Endothelial cell of umbilical vein (primary cell): ENCODE data around the gene EXOC6B. TPM values are rescaled to one million over a fixed set of nuclear protein-coding genes. Genes with fewer than 3 reads are reported as not detected.

Source experiments
- BruUV-seq: library from RNA; stranded (reverse); fragments of 400-500 nt; replicated peaks from 2 replicates; lab custom pipeline; 2021; lab: Mats Ljungman, UMichigan
- CTCF ChIA-PET: fragments of 300-600, 350-600 bp; sonication (Branson Sonifier 250); formaldehyde crosslinking; loops from one replicate; lab custom pipeline; 2021; ENCODE audit warnings: antibody characterized with exemption, inconsistent platforms; lab: Charles Lee
- POLR2A ChIA-PET: fragments of 300-600, 350-600 bp; sonication (Branson Sonifier 250); formaldehyde crosslinking; loops from one replicate; lab custom pipeline; 2021; ENCODE audit warnings: antibody characterized with exemption, inconsistent platforms; lab: Charles Lee
- DNase-seq: peaks from one replicate; pipeline ENCODE4 v3.0.0-alpha.2; 2011; ENCODE audit warnings: low read depth, low spot score
- FAIRE-seq: peaks from 2 replicates; lab custom pipeline; 2011; peaks lifted over from hg19 to GRCh38; lab: Jason Lieb, UNC
- H2AFZ ChIP-seq: 2 replicates; pipeline ENCODE4 v1.6.0; 2012; ENCODE audit warnings: low read depth, low read length, control low read depth, inconsistent platforms
- H3K27ac ChIP-seq: 2 replicates; pipeline ENCODE4 v1.5.1; 2011; ENCODE audit warnings: low read depth, mild to moderate bottlenecking, control low read depth, low read length, moderate library complexity; ENCODE audit not compliant: insufficient read depth
- H3K27me3 ChIP-seq, 2 experiments: 2 replicates each; pipeline versions ENCODE4 v1.6.0 to v1.6.1; 2011; ENCODE audit warnings: low read length in 2 of 2, mixed read lengths in 1 of 2; ENCODE audit not compliant: control insufficient read depth in 2 of 2, insufficient read depth in 2 of 2
- H3K36me3 ChIP-seq, 2 experiments: 2 replicates in 1 of 2; 3 replicates in 1 of 2; pipeline ENCODE4 v1.5.1; 2011; ENCODE audit warnings: low read length in 2 of 2, mild to moderate bottlenecking in 1 of 2, moderate library complexity in 1 of 2; ENCODE audit not compliant: control insufficient read depth in 2 of 2, insufficient read depth in 2 of 2; ENCODE audit errors: extremely low read depth in 1 of 2
- H3K4me1 ChIP-seq: 3 replicates; pipeline ENCODE4 v1.5.1; 2011; ENCODE audit warnings: mild to moderate bottlenecking, low read length; ENCODE audit not compliant: control insufficient read depth, insufficient read depth; ENCODE audit errors: extremely low read depth
- H3K4me2 ChIP-seq: 2 replicates; pipeline ENCODE4 v1.6.1; 2011; ENCODE audit warnings: low read length, control low read depth, mixed read lengths; ENCODE audit not compliant: insufficient read depth
- H3K4me3 ChIP-seq, 3 experiments: fragments of 200-600 bp in 1 of 3; sonication (generic), shearing (Covaris generic) in 1 of 3; replicated peaks in 1 of 3; 2 replicates each; pipeline ENCODE4 v1.5.1; 2011 to 2016; ENCODE audit warnings: control low read depth in 3 of 3, low read length in 3 of 3, mild to moderate bottlenecking in 2 of 3, inconsistent platforms in 1 of 3, low read depth in 1 of 3, moderate library complexity in 1 of 3; ENCODE audit not compliant: insufficient read depth in 1 of 3
- H3K79me2 ChIP-seq: 2 replicates; pipeline ENCODE4 v1.6.0; 2012; ENCODE audit warnings: low read length, inconsistent platforms; ENCODE audit not compliant: control insufficient read depth, insufficient read depth
- H3K9ac ChIP-seq: replicated peaks from 2 replicates; pipeline ENCODE3; 2011; ENCODE audit warnings: low read length, control low read depth; ENCODE audit not compliant: insufficient read depth; ENCODE audit errors: extremely low read depth
- H3K9me1 ChIP-seq: replicated peaks from 3 replicates; pipeline ENCODE4 v1.6.0; 2011; ENCODE audit warnings: mild to moderate bottlenecking, low read length; ENCODE audit not compliant: control insufficient read depth, insufficient read depth; ENCODE audit errors: extremely low read depth
- H3K9me3 ChIP-seq: replicated peaks from 2 replicates; pipeline ENCODE4 v1.5.1; 2012; ENCODE audit warnings: low read length, inconsistent platforms; ENCODE audit not compliant: control insufficient read depth, insufficient read depth
- H4K20me1 ChIP-seq: replicated peaks from 2 replicates; pipeline ENCODE3; 2011; ENCODE audit warnings: mild to moderate bottlenecking, low read length; ENCODE audit not compliant: control insufficient read depth, insufficient read depth; ENCODE audit errors: extremely low read depth
- EZH2 ChIP-seq: IDR thresholded peaks from 2 replicates; pipeline ENCODE4 v1.6.1; 2012; ENCODE audit warnings: borderline replicate concordance, low read depth, mild to moderate bottlenecking, moderate library complexity, low read length, inconsistent platforms; ENCODE audit not compliant: severe bottlenecking
- FOS ChIP-seq: IDR thresholded peaks from 2 replicates; pipeline ENCODE4 v1.6.1; 2011; ENCODE audit warnings: mild to moderate bottlenecking, low read length, moderate library complexity, borderline replicate concordance; ENCODE audit not compliant: insufficient read depth
- GATA2 ChIP-seq: IDR thresholded peaks from 2 replicates; pipeline ENCODE4 v1.7.0; 2011; ENCODE audit warnings: low read depth, mild to moderate bottlenecking, moderate library complexity, mixed read lengths, low read length; ENCODE audit not compliant: insufficient read length, insufficient read depth
- JUN ChIP-seq: IDR thresholded peaks from 2 replicates; pipeline ENCODE4 v1.6.1; 2011; ENCODE audit warnings: borderline replicate concordance, low read depth; ENCODE audit not compliant: insufficient read length, insufficient read depth
- MYC ChIP-seq: IDR thresholded peaks from one replicate; pipeline ENCODE4 v1.6.1; 2011; ENCODE audit warnings: mild to moderate bottlenecking, low read depth, low read length
- POLR2A ChIP-seq: IDR thresholded peaks from 2 replicates; pipeline ENCODE4 v1.6.1; 2012; ENCODE audit warnings: low read depth, mild to moderate bottlenecking, control low read depth, low read length
- POLR2AphosphoS5 ChIP-seq: IDR thresholded peaks from 2 replicates; pipeline ENCODE4 v1.6.1; 2012; ENCODE audit warnings: low read depth, mild to moderate bottlenecking, control low read depth, low read length, moderate library complexity; ENCODE audit not compliant: insufficient read depth
- dilution Hi-C: fragments of 300-500 bp; cut with MboI; formaldehyde crosslinking; loops from one replicate; pipeline ENCODE4 v1.15.0; 2019; ENCODE audit warnings: low sequenced_read_pairs; ENCODE audit not compliant: extremely low pct_ligation_motif_present
- intact Hi-C: fragments of 100-400 bp; cut with micrococcal nuclease; formaldehyde crosslinking; loops from one replicate; pipeline ENCODE4 v1.10.0; 2022
- polyA plus RNA-seq, 4 experiments: library from polyadenylated mRNA; depleted of rRNA in 3 of 4; stranded (reverse) in 3 of 4; unstranded in 1 of 4; fragments of >200 nt; gene quantifications; 2 replicates each; pipeline versions ENCODE4 v1.2.1 to v1.2.3, GENCODE V29; 2011 to 2012; ENCODE audit warnings: missing spikeins in 1 of 4
- total RNA-seq: library from RNA; stranded (reverse); gene quantifications from 2 replicates; pipeline ENCODE4 v1.2.3, GENCODE V29; 2021
- TF ChIP-seq, protein P1 (sequence below): IDR thresholded peaks from 2 replicates; pipeline ENCODE4 v1.6.1; 2011; ENCODE audit not compliant: insufficient read depth, insufficient read length
- TF ChIP-seq, protein P2 (sequence below), 2 donors: IDR thresholded peaks; 1 replicate in 1 of 2; 2 replicates in 1 of 2; pipeline ENCODE4 v1.5.1; 2011; ENCODE audit warnings: low read length in 2 of 2, mild to moderate bottlenecking in 2 of 2, moderate library complexity in 2 of 2, control low read depth in 1 of 2, inconsistent platforms in 1 of 2, low read depth in 1 of 2; ENCODE audit not compliant: insufficient read depth in 1 of 2; ENCODE audit errors: extremely low read depth in 1 of 2

The EXOC6B gene
- total and polyA plus RNA-seq, 2 donors (not counting 3 experiments of a cell fraction or from before 2014, with no cell fraction given): 10.8 to 34.8 TPM

DNA sequence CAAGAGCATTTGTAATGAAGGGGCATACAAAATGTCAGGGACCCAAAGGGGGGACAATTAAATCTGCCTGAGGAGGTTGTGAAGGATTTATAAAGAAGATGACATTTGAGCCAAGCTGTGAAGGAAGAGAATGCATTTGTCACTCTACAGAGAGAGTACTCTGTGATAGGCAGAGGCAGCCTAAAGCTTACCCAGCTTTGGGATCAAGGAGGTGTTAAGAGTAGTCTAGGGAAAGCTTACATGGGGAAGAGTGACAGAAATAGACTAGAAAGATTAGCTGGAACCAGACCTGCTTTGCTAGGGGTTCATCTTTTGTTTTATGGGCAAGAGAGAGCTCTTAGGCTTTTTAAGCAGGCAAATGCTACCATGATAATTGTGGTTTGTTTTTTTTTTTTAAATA is 509.1 kb downstream of the EXOC6B start:
- H3K4me3 ChIP-seq: no peak overlapping the region
- no peak overlapping the region for H3K27ac ChIP-seq
- no peaks in the 10 kb centered on the region for H3K4me1 ChIP-seq
- ChIA-PET POLR2A (no interaction called here), CTCF (interaction anchor here (2.5 kb wide), 1 partner anchor 8 kb away, joined by 19 read pairs; no protein-coding TSS in a partner anchor)
- DNase-seq (no peak), FAIRE-seq (no peak)
- no peak overlapping the region for H2AFZ ChIP-seq
- TF ChIP-seq POLR2A (no peak), GATA2 (no peak)
- no peak overlapping the region for H3K4me2 ChIP-seq
- dilution Hi-C loops (no loop called here), intact Hi-C loops (no loop called here)
- H3K9me3 ChIP-seq: no peaks in the 10 kb centered on the region
- no peaks in the 10 kb centered on the region for H3K27me3 ChIP-seq
- H3K79me2 ChIP-seq: no peaks in the 10 kb centered on the region
- no TSS peak for BruUV-seq
- H3K36me3 ChIP-seq: no peaks in the 10 kb centered on the region
- no peaks in the 10 kb centered on the region for H3K9me1 ChIP-seq
- H4K20me1 ChIP-seq: no peaks in the 10 kb centered on the region
- H3K9ac ChIP-seq: no peak overlapping the region

DNA sequence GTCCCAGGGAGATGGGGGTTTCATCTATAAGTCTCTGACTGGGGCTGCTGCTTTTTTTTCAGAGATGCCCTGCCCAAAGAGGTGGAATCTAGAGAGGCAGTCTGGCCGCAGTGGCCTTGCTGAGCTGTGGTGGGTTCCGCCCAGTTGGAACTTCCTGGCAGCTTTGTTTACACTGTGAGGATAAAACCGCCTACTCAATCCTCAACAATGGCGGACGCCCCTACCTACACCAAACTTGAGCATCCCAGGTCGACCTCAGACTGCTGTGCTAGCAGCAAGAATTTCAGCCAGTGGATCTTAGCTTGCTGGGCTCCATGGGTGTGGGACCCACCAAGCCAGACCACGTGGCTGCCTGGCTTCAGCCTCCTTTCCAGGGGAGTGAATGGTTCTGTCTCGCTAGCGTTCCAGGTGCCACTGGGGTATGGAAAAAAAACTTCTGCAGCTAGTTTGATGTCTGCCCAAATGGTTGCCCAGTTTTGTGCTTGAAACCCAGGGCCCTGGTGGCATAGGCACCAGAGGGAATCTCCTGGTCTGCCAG is 525.6 kb downstream of the EXOC6B start:
- H3K9me1 ChIP-seq: no peaks in the 10 kb centered on the region
- no peak overlapping the region for H3K4me2 ChIP-seq
- H3K4me3 ChIP-seq: no peak overlapping the region
- H4K20me1 ChIP-seq: no peaks in the 10 kb centered on the region
- dilution Hi-C loops (no loop called here), intact Hi-C loops (no loop called here)
- POLR2A ChIA-PET: no interaction called here
- no peaks in the 10 kb centered on the region for H3K79me2 ChIP-seq
- no peak overlapping the region for H3K27ac ChIP-seq
- no peaks in the 10 kb centered on the region for H3K36me3 ChIP-seq
- no peak overlapping the region for H3K9ac ChIP-seq
- H2AFZ ChIP-seq: no peak overlapping the region
- no peaks in the 10 kb centered on the region for H3K27me3 ChIP-seq
- no peak for FAIRE-seq
- DNase-seq: no peak
- no peaks in the 10 kb centered on the region for H3K9me3 ChIP-seq
- CTCF ChIA-PET: interaction anchor here (1.1 kb wide), 1 partner anchor 25 kb away, joined by 3 read pairs; no protein-coding TSS in a partner anchor
- BruUV-seq: no TSS peak
- H3K4me1 ChIP-seq: no peaks in the 10 kb centered on the region
- no peak for TF ChIP-seq GATA2
- no peak for TF ChIP-seq EZH2
- no peak for TF ChIP-seq POLR2A
- no peak for TF ChIP-seq JUN
- TF ChIP-seq MYC: no peak
- no peak for TF ChIP-seq FOS
- TF ChIP-seq, protein P1, sequence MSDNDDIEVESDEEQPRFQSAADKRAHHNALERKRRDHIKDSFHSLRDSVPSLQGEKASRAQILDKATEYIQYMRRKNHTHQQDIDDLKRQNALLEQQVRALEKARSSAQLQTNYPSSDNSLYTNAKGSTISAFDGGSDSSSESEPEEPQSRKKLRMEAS: no peak
- TF ChIP-seq POLR2AphosphoS5: no peak
- TF ChIP-seq, protein P2, sequence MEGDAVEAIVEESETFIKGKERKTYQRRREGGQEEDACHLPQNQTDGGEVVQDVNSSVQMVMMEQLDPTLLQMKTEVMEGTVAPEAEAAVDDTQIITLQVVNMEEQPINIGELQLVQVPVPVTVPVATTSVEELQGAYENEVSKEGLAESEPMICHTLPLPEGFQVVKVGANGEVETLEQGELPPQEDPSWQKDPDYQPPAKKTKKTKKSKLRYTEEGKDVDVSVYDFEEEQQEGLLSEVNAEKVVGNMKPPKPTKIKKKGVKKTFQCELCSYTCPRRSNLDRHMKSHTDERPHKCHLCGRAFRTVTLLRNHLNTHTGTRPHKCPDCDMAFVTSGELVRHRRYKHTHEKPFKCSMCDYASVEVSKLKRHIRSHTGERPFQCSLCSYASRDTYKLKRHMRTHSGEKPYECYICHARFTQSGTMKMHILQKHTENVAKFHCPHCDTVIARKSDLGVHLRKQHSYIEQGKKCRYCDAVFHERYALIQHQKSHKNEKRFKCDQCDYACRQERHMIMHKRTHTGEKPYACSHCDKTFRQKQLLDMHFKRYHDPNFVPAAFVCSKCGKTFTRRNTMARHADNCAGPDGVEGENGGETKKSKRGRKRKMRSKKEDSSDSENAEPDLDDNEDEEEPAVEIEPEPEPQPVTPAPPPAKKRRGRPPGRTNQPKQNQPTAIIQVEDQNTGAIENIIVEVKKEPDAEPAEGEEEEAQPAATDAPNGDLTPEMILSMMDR (IDR thresholded peaks at IDR 0.05; ENCODE audit: extremely low read depth in 1 of 2, insufficient read depth in 1 of 2, low read depth in 1 of 2, low read length in 2 of 2): no peak
